Mesenchymal stem cell (in vitro differentiated cells and primary cell): ENCODE data around the gene REL.

Experiments used
- DNase-seq: peaks from one replicate; pipeline ENCODE4 v3.0.0-alpha.2; 2013
- H2AFZ ChIP-seq: one replicate; pipeline ENCODE4 v1.6.1; 2013; ENCODE audit warnings: low read depth, mild to moderate bottlenecking, control low read depth, inconsistent platforms, low read length, moderate library complexity
- H2AK5ac ChIP-seq: 2 replicates; pipeline ENCODE4 v1.6.1; 2013; ENCODE audit warnings: low read length, moderate library complexity, mild to moderate bottlenecking, inconsistent platforms; ENCODE audit not compliant: severe bottlenecking
- H2BK120ac ChIP-seq: one replicate; pipeline ENCODE4 v1.6.1; 2013; ENCODE audit warnings: low read depth, mild to moderate bottlenecking, inconsistent platforms, low read length, moderate library complexity
- H2BK12ac ChIP-seq, 2 experiments: one replicate each; pipeline ENCODE4 v1.6.1; 2013; ENCODE audit warnings: inconsistent platforms in 2 of 2, low read length in 2 of 2, mild to moderate bottlenecking in 2 of 2, moderate library complexity in 2 of 2, control low read depth in 1 of 2
- H2BK15ac ChIP-seq: one replicate; pipeline ENCODE4 v1.6.1; 2013; ENCODE audit warnings: mild to moderate bottlenecking, low read depth, inconsistent platforms; ENCODE audit not compliant: poor library complexity, severe bottlenecking
- H2BK5ac ChIP-seq: 2 replicates; pipeline ENCODE4 v1.6.1; 2013; ENCODE audit warnings: low read depth, mild to moderate bottlenecking, low read length, control low read depth, inconsistent platforms; ENCODE audit not compliant: poor library complexity, severe bottlenecking
- H3K14ac ChIP-seq, 2 experiments: one replicate each; pipeline ENCODE4 v1.6.1; 2013; ENCODE audit warnings: inconsistent platforms in 2 of 2, low read length in 2 of 2, control low read depth in 1 of 2, mild to moderate bottlenecking in 1 of 2, moderate library complexity in 1 of 2
- H3K18ac ChIP-seq, 2 experiments: one replicate each; pipeline ENCODE4 v1.6.1; 2013; ENCODE audit warnings: inconsistent platforms in 2 of 2, low read length in 2 of 2, control low read depth in 1 of 2, low read depth in 1 of 2, mild to moderate bottlenecking in 1 of 2
- H3K23ac ChIP-seq, 2 experiments: one replicate each; pipeline ENCODE4 v1.6.1; 2013; ENCODE audit warnings: inconsistent platforms in 2 of 2, low read length in 2 of 2, mild to moderate bottlenecking in 2 of 2, moderate library complexity in 2 of 2, control low read depth in 1 of 2
- H3K27ac ChIP-seq: 2 replicates; pipeline ENCODE4 v1.5.1; 2013; ENCODE audit warnings: mild to moderate bottlenecking, moderate library complexity, low read length, control low read depth, inconsistent platforms; ENCODE audit not compliant: poor library complexity, severe bottlenecking
- H3K27me3 ChIP-seq, 2 experiments: 2 replicates each; pipeline versions ENCODE4 v1.6.1 to v1.7.0; 2013; ENCODE audit warnings: low read length in 2 of 2, mild to moderate bottlenecking in 2 of 2, moderate library complexity in 2 of 2, control low read depth in 1 of 2, inconsistent platforms in 1 of 2; ENCODE audit not compliant: control insufficient read depth in 1 of 2, insufficient read depth in 1 of 2
- H3K36me3 ChIP-seq, 2 experiments: 2 replicates each; pipeline versions ENCODE4 v1.6.1 to v1.7.0; 2013; ENCODE audit warnings: low read length in 2 of 2, control low read depth in 1 of 2, inconsistent platforms in 1 of 2, low read depth in 1 of 2, mild to moderate bottlenecking in 1 of 2; ENCODE audit not compliant: insufficient read depth in 2 of 2, control insufficient read depth in 1 of 2
- H3K4ac ChIP-seq, 2 experiments: one replicate each; pipeline ENCODE4 v1.6.1; 2013; ENCODE audit warnings: inconsistent platforms in 2 of 2, low read length in 2 of 2, mild to moderate bottlenecking in 2 of 2, moderate library complexity in 2 of 2, control low read depth in 1 of 2, low read depth in 1 of 2
- H3K4me1 ChIP-seq: 2 replicates; pipeline ENCODE4 v1.6.1; 2013; ENCODE audit warnings: low read depth, low read length, control low read depth; ENCODE audit not compliant: control insufficient read depth, insufficient read depth
- H3K4me2 ChIP-seq: 2 replicates; pipeline ENCODE4 v1.6.1; 2013; ENCODE audit warnings: low read length, mild to moderate bottlenecking, inconsistent platforms; ENCODE audit not compliant: poor library complexity, severe bottlenecking
- H3K4me3 ChIP-seq, 2 experiments: 2 replicates each; pipeline versions ENCODE4 v1.5.1 to v1.7.0; 2013; ENCODE audit warnings: low read length in 2 of 2, mild to moderate bottlenecking in 2 of 2, control low read depth in 1 of 2, low read depth in 1 of 2; ENCODE audit not compliant: insufficient read depth in 1 of 2
- H3K79me1 ChIP-seq: replicated peaks from 2 replicates; pipeline ENCODE4 v1.6.1; 2013; ENCODE audit warnings: mild to moderate bottlenecking, control low read depth, low read length, inconsistent platforms; ENCODE audit not compliant: poor library complexity, severe bottlenecking
- H3K9ac ChIP-seq: 2 replicates; pipeline ENCODE4 v1.7.0; 2013; ENCODE audit warnings: mild to moderate bottlenecking, low read length, moderate library complexity
- H3K9me3 ChIP-seq: 2 replicates; pipeline ENCODE4 v1.7.0; 2013; ENCODE audit warnings: mild to moderate bottlenecking, low read length; ENCODE audit not compliant: control insufficient read depth
- H4K8ac ChIP-seq: one replicate; pipeline ENCODE4 v1.6.1; 2013; ENCODE audit warnings: inconsistent platforms, mild to moderate bottlenecking, low read length, moderate library complexity
- H4K91ac ChIP-seq: one replicate; pipeline ENCODE4 v1.6.1; 2013; ENCODE audit warnings: mild to moderate bottlenecking, low read length, inconsistent platforms
- WGBS: methylation state at CpG from one replicate; pipeline ENCODE4 v1.1.7; 2013; ENCODE audit warnings: mixed read lengths; 5-methylcytosine and 5-hydroxymethylcytosine counted together

Gene REL

GRCh38 chr2:60966507-60967405 is 85.4 kb downstream of the REL start:
- Histone ChIP-seq H3K9ac (no peak overlapping the region), H3K18ac (no peak overlapping the region), H4K8ac (no peak overlapping the region), H4K91ac (no peak overlapping the region), H3K23ac (no peak overlapping the region), H3K4me3 (no peak overlapping the region), H3K36me3 (no peaks in the 10 kb centered on the region), H3K9me3 (no peaks in the 10 kb centered on the region), H2BK15ac (no peak overlapping the region), H3K14ac (no peak overlapping the region), H3K79me1 (no peaks in the 10 kb centered on the region), H2AK5ac (no peak overlapping the region), H3K27me3 (no peaks in the 10 kb centered on the region), H2BK5ac (no peak overlapping the region), H2AFZ (no peak overlapping the region), H2BK120ac (no peak overlapping the region), H3K27ac (no peak overlapping the region), H3K4me1 (no peaks in the 10 kb centered on the region), H3K4ac (no peak overlapping the region), H2BK12ac (no peak overlapping the region), H3K4me2 (no peak overlapping the region)
- WGBS, result no CpG with 5 or more reads among the region's 1 CpG
- no peak for DNase-seq

GRCh38 chr2:60972889-60973656 is 91.7 kb downstream of the REL start:
- Histone ChIP-seq H3K27ac (no peak overlapping the region), H2BK15ac (no peak overlapping the region), H3K18ac (no peak overlapping the region), H4K8ac (no peak overlapping the region), H3K4ac (no peak overlapping the region), H3K4me1 (no peaks in the 10 kb centered on the region), H2AFZ (no peak overlapping the region), H3K23ac (no peak overlapping the region), H2BK120ac (no peak overlapping the region), H3K36me3 (no peaks in the 10 kb centered on the region), H3K9ac (no peak overlapping the region), H3K9me3 (no peaks in the 10 kb centered on the region), H3K4me3 (no peak overlapping the region), H2BK5ac (no peak overlapping the region), H2BK12ac (no peak overlapping the region), H3K4me2 (no peak overlapping the region), H3K14ac (peak overlapping the region in 1 of 2 experiments; percentile 4), H3K27me3 (no peaks in the 10 kb centered on the region), H2AK5ac (no peak overlapping the region), H3K79me1 (no peaks in the 10 kb centered on the region), H4K91ac (no peak overlapping the region)
- WGBS, result 94% methylated on average over 32 of the region's 32 CpGs
- no peak for DNase-seq

GRCh38 chr2:60973705-60974104 is 92.3 kb downstream of the REL start:
- Histone ChIP-seq H3K23ac (no peak overlapping the region), H3K27me3 (no peaks in the 10 kb centered on the region), H2AK5ac (no peak overlapping the region), H3K9me3 (no peaks in the 10 kb centered on the region), H3K18ac (no peak overlapping the region), H2AFZ (no peak overlapping the region), H3K9ac (no peak overlapping the region), H4K91ac (no peak overlapping the region), H3K4me3 (no peak overlapping the region), H3K79me1 (no peaks in the 10 kb centered on the region), H2BK120ac (no peak overlapping the region), H2BK5ac (no peak overlapping the region), H3K36me3 (no peaks in the 10 kb centered on the region), H2BK15ac (no peak overlapping the region), H3K4me1 (no peaks in the 10 kb centered on the region), H3K4ac (no peak overlapping the region), H4K8ac (no peak overlapping the region), H3K27ac (no peak overlapping the region), H3K4me2 (no peak overlapping the region), H3K14ac (no peak overlapping the region), H2BK12ac (no peak overlapping the region)
- DNase-seq, result no peak
- 55% methylated on average over 5 of the region's 5 CpGs for WGBS

GRCh38 chr2:60974652-60975051 is 93.3 kb downstream of the REL start:
- Histone ChIP-seq H2BK15ac (no peak overlapping the region), H3K27me3 (no peaks in the 10 kb centered on the region), H3K4ac (no peak overlapping the region), H2AFZ (no peak overlapping the region), H2BK5ac (no peak overlapping the region), H3K9ac (no peak overlapping the region), H3K4me3 (no peak overlapping the region), H2BK12ac (no peak overlapping the region), H3K4me1 (no peaks in the 10 kb centered on the region), H2AK5ac (no peak overlapping the region), H3K27ac (no peak overlapping the region), H3K36me3 (no peaks in the 10 kb centered on the region), H3K4me2 (no peak overlapping the region), H3K23ac (no peak overlapping the region), H3K18ac (no peak overlapping the region), H4K91ac (no peak overlapping the region), H3K9me3 (no peaks in the 10 kb centered on the region), H3K79me1 (no peaks in the 10 kb centered on the region), H3K14ac (no peak overlapping the region), H2BK120ac (no peak overlapping the region), H4K8ac (no peak overlapping the region)
- DNase-seq, result no peak
- WGBS, result 95% methylated on average over 16 of the region's 16 CpGs
